ENCODE data around the gene XRRA1.
"Not testable (repeated sequence)": the region's sequence is repeated elsewhere in the genome, so short reads cannot be mapped to it uniquely, and the experiment has no call there.

XRRA1 gene

GRCh38 chr11:74893015-74893414 lies 55.9 kb downstream of the XRRA1 start:
- DNase-seq, result not testable (repeated sequence)

GRCh38 chr11:74877132-74877531 lies 71.8 kb downstream of the XRRA1 start:
- DNase-seq, result no peak

GRCh38 chr11:74871037-74871436 lies 77.9 kb downstream of the XRRA1 start:
- DNase-seq, result no peak

GRCh38 chr11:74870485-74870884 lies 78.4 kb downstream of the XRRA1 start:
- DNase-seq, result no peak

- DNase-seq, result no peak
Observed at GRCh38 chr11:74866557-74866956, 82.3 kb downstream of the XRRA1 start.

GRCh38 chr11:74863410-74863809 lies 85.5 kb downstream of the XRRA1 start:
- DNase-seq, result no peak

- DNase-seq, result no peak
Observed at GRCh38 chr11:74860743-74861142, 88.1 kb downstream of the XRRA1 start.

GRCh38 chr11:74853223-74853622 lies 95.7 kb downstream of the XRRA1 start:
- DNase-seq, result no peak

GRCh38 chr11:74849525-74850391 lies 99.1 kb downstream of the XRRA1 start:
- no peak for DNase-seq

- no peak for DNase-seq
Observed at GRCh38 chr11:74847895-74848294, 101.0 kb downstream of the XRRA1 start.

- DNase-seq, result no peak
Observed at GRCh38 chr11:74847395-74847794, 101.5 kb downstream of the XRRA1 start.

GRCh38 chr11:74846770-74847169 lies 102.1 kb downstream of the XRRA1 start:
- DNase-seq, result no peak

GRCh38 chr11:74845978-74846517 lies 102.8 kb downstream of the XRRA1 start:
- no peak for DNase-seq

- no peak for DNase-seq
Observed at GRCh38 chr11:74844865-74845264, 104.0 kb downstream of the XRRA1 start.

GRCh38 chr11:74844072-74844471 lies 104.8 kb downstream of the XRRA1 start:
- no peak for DNase-seq

GRCh38 chr11:74842967-74843366 lies 105.9 kb downstream of the XRRA1 start:
- DNase-seq, result no peak

- DNase-seq, result no peak
Observed at GRCh38 chr11:74840486-74840885, 108.4 kb downstream of the XRRA1 start.

GRCh38 chr11:74839971-74840370 lies 108.9 kb downstream of the XRRA1 start:
- no peak for DNase-seq

GRCh38 chr11:74839446-74839845 lies 109.4 kb downstream of the XRRA1 start:
- DNase-seq, result no peak

- no peak for DNase-seq
Observed at GRCh38 chr11:74838188-74838587, 110.7 kb downstream of the XRRA1 start.

- DNase-seq, result no peak
Observed at GRCh38 chr11:74837191-74837590, 111.7 kb downstream of the XRRA1 start.

GRCh38 chr11:74826901-74827300 lies 122.0 kb downstream of the XRRA1 start:
- DNase-seq, result no peak

GRCh38 chr11:74825596-74825995 lies 123.3 kb downstream of the XRRA1 start:
- DNase-seq, result not testable (repeated sequence)

GRCh38 chr11:74824285-74824982 lies 124.5 kb downstream of the XRRA1 start:
- no peak for DNase-seq

Data from NCI-H748 treated with DMSO at 0.1 percent for 48 hours (cell line).